Epidermal melanocyte (primary cell): ENCODE results near the gene RUNX2.

Experiments
- DNase-seq: peaks from one replicate; pipeline ENCODE4 v3.0.0; 2011; ENCODE audit warnings: low spot score; ENCODE audit not compliant: insufficient read length

Gene RUNX2

DNA sequence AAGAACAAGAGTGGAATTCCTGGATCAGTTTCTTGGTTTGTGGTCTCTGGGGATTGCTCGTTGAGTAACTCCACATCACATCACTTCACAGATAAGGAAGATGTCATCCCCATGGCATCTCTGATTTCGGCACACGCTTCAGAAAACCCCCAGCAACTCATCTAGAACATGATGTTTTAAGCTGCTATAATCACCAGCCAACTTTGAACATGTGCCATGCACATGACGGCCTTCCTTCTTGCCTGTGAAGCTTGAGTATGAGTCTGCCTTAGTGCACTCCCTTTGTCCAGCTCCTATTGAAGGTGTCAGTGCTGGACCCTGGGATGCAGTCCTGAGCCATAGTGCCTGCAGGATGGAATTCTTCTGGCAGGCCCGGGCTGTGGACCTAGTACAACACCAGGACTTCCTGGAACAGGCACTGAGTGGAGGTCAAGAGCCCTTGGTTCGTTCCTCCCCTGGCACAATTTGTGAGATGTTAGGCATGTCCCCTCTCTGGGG lies 281.1 kb downstream of the RUNX2 start:
- DNase-seq, result no peak

GRCh38 chr6:45610374-45610773 lies 282.2 kb downstream of the RUNX2 start:
- DNase-seq, result no peak

DNA sequence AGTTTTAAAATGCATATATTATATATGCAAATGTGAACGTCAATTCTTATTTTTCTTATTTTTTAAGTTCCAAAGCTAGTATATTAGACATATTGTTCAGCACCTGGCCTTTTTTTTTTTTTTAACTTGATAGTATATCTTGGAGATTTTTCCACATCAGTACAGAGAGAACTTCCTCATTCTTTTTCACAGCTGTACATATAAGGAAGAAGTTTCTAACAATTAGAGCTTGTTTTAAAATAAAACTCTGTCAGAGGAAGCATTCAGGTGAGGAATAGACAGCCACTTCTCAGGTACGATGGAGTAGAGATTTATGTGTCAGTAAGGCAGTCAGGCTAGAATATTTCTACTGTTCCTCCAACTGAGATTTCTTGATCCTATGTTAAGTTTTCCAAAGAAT lies 282.7 kb downstream of the RUNX2 start:
- DNase-seq, result no peak

GRCh38 chr6:45611491-45611890 lies 283.4 kb downstream of the RUNX2 start:
- no peak for DNase-seq

GRCh38 chr6:45613656-45614055 lies 285.5 kb downstream of the RUNX2 start:
- peak; percentile 37 for DNase-seq

DNA sequence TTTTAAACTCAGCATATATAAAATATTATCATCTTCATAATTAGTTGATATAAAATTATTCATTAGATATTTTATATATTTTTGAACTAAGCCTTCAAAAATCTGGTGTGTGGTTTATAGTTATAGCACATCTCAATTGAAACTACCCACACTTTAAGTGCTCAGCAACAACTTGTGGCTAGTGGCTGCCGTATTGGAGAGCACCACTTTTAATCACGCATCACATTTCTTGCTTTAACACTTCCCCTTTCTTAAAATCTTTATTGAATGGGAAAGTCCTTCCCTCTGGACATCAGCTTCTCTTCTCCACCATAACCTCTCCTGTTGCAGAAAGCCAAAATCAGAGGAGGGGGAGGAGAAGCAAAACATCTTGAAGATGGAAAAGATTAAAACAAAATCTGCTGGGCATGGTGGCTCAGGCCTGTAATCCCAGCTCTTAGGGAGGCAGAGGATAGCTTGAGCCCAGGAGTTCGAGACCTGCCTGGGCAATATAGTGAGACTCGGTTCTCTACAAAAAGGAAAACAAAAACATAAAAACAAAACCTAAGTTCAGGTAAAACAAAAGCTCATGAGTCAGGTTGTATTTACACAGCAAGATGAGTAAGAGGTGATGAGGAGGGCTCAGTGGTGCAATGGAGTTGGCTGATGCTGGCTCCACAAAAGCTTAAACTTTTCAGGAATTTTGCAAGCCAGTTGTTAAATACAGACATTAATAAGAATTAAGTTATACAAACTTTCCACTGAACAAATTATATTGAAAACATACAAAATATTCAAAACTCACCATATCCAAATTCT lies 286.6 kb downstream of the RUNX2 start:
- no peak for DNase-seq

DNA sequence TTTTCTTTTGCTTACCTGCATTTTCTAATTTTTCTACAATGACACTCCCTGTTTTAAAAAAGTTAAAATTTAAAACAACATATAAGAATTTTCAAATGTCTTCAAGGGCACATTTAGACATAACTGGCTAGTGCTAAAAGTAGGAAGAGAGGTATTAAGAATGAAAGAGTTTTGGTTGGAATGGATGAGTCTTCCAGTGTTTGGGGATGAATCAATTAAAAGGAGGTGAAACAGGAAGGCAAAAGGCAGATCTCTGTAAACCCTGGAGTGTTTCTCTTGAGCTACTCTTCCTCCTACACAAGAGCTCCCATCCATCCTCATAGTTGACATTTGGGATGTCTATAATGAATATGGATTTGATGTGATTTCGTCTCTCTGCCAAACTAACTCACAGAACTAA lies 288.1 kb downstream of the RUNX2 start:
- DNase-seq, result no peak

- DNase-seq, result no peak
Observed at GRCh38 chr6:45617441-45617840, 289.3 kb downstream of the RUNX2 start.

DNA sequence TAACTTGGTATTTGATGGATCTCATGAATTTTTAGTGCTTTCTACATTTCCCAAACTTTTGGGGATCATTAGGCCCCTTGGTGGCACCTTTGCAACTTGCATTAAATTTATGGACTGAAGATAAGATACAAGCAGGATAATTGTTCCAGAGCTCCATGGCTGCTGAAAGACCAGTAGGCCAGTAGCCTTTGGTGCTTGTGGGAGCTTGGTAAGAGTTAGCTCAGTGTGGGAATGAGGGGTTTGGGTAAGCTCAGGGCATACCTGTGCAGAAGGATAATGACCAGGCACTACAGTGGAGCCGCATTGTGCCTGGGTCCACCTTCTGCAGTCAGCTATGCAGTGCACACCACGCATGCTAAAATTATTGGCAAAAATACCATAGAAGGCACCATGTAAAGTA lies 290.1 kb downstream of the RUNX2 start:
- no peak for DNase-seq

- no peak for DNase-seq
Observed at GRCh38 chr6:45619211-45619760, 291.2 kb downstream of the RUNX2 start.

GRCh38 chr6:45619994-45620471 lies 291.9 kb downstream of the RUNX2 start:
- no peak for DNase-seq

GRCh38 chr6:45624228-45624627 lies 296.1 kb downstream of the RUNX2 start:
- no peak for DNase-seq

GRCh38 chr6:45625191-45625664 lies 297.1 kb downstream of the RUNX2 start:
- no peak for DNase-seq

GRCh38 chr6:45626087-45626891 lies 298.2 kb downstream of the RUNX2 start:
- DNase-seq, result no peak

DNA sequence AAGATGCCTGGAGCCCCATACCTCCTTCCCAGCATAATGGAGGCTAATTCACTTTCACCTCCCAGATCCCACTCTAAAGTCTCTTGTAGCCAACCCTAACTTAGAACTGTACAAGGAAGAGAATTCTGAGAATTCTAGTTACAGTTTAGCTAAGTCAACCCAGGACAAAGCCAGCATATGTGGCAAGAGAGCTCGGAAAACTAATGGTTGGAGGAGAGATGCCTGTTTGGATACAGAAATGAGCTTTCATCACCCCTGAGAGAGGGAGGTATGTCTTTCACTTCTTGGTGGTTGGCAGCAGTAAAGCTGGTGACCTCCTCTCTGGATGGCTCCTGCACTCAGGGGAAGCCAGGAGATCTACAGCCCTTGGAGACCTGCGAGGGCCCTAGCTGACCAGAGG lies 302.2 kb downstream of the RUNX2 start:
- DNase-seq, result no peak

- DNase-seq, result no peak
Observed at GRCh38 chr6:45630801-45631200, 302.7 kb downstream of the RUNX2 start.

DNA sequence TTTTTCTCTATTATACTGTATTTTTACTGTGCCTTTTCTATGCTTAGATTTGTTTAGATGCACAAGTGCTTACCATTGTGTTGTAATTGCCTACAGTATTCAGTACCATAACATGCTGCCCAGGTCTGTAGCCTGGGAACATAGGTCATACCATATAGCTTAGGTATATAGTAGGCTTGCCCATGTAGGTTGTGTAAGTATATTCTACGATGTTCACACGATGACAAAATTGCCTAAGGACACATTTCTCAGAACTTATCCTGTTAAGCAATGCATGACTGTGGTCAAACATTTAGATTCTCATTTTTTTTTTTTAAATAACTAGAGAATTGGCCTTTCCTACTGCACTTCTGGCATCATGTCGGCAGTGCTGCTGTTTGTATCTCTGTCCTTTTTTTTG lies 303.3 kb downstream of the RUNX2 start:
- no peak for DNase-seq

- DNase-seq, result no peak
Observed at GRCh38 chr6:45633272-45633908, 305.3 kb downstream of the RUNX2 start.

- DNase-seq, result no peak
Observed at GRCh38 chr6:45634231-45634630, 306.1 kb downstream of the RUNX2 start.

- no peak for DNase-seq
Observed at GRCh38 chr6:45635284-45635867, 307.2 kb downstream of the RUNX2 start.

- DNase-seq, result no peak
Observed at GRCh38 chr6:45637056-45637455, 308.9 kb downstream of the RUNX2 start.
